ENCODE results near the gene TCF3. TPM values are rescaled to one million over a fixed set of nuclear protein-coding genes. Genes with fewer than 3 reads are reported as not detected.

TCF3 gene
- total and polyA plus RNA-seq, 10 of the 15 experiments (the other 5 are each of a cell fraction or from before 2014, with no cell fraction given): 6.7 to 282 (median 70.7) TPM

DNA sequence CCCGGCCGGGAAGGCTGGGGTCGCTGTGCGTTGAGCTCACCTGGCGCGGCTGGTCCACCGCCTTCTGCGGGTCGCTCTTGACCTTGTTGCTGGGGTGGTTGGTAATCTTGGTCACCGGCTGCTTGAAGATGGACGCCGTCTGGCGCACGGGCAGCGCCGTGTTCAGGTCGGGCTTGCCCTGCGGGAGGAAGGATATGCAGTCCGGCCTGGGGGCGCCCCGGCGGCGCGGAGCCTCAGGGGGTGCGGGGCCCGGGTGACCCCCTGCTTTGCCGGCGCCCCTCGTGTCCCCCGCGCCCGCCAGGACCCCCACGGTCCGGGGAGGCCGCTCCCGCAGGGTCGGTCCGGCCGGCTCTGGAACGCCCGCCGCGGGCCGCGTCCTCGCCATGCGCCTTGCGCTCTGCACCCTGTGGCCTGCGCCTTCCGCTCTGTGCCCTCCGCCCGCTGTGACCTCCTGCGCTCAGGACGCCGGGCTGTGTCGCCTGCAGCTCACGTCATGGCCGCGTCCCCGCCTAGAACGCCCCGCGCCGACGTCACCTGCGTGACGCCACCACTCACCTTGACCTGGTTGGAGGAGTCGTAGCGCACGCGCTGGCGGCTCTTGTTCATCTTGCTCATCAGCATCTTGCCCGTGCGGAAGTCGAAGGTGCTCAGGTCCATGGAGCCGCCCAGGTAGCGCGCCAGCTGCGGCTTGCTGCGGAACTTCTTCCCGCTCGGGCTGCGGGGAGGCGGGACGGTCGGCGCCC lies 67.7 kb downstream of the TCF3 start:
- Histone ChIP-seq H3K4me3 (no peak overlapping the region), H3K79me2 (ENCODE audit: control insufficient read depth, insufficient read depth, low read length) (peaks cover 13% of the 10 kb centered on the region), H3K4me2 (ENCODE audit: control insufficient read depth, insufficient read depth) (no peak overlapping the region), H3K9ac (ENCODE audit: control insufficient read depth, insufficient read depth, low read length) (no peak overlapping the region), H3K36me3 (ENCODE audit: control insufficient read depth in 2 of 2, insufficient read depth in 2 of 2, low read length in 1 of 2) (peaks cover 9 to 17% of the 10 kb centered on the region in 2 experiments), H3K9me3 (replicated peaks; ENCODE audit: control insufficient read depth, insufficient read depth, low read length) (no peaks in the 10 kb centered on the region), H4K20me1 (ENCODE audit: control insufficient read depth, insufficient read depth) (no peaks in the 10 kb centered on the region), H3K4me1 (ENCODE audit: control insufficient read depth, insufficient read depth, low read length) (no peaks in the 10 kb centered on the region), H3K27me3 (replicated peaks in 1 of 2; ENCODE audit: control insufficient read depth in 2 of 2, insufficient read depth in 2 of 2, low read length in 1 of 2) (no peaks in the 10 kb centered on the region), H2AFZ (ENCODE audit: control insufficient read depth, low read depth, low read length) (no peak overlapping the region), H3K27ac (ENCODE audit: control insufficient read depth, insufficient read depth) (no peak overlapping the region)
- ChIA-PET CTCF (no interaction called here), RAD21 (ENCODE audit: unreplicated experiment) (no interaction called here), SMC1A (ENCODE audit: uncharacterized antibody, unreplicated experiment) (no interaction called here), POLR2A (no interaction called here)
- no peak for DNase-seq (ENCODE audit: low read depth, low spot score)
- intact Hi-C loops (cut with micrococcal nuclease; ENCODE audit: unreplicated experiment) (no loop called here), in situ Hi-C loops (cut with MboI) (no loop called here)
- 98% methylated on average over 61 of the region's 87 CpGs for WGBS (ENCODE audit: insufficient coverage, insufficient replicate concordance, low lambda C conversion rate, missing lambda C conversion rate)
- FAIRE-seq: no peak
- TF ChIP-seq POLR2A (IDR thresholded peaks at IDR 0.05; ENCODE audit: low read depth, low read length): peak; percentile 16; the same call in 1 of the 2 replicates
- no peak for TF ChIP-seq CREB1 (IDR thresholded peaks at IDR 0.05; ENCODE audit: low read depth)
- TF ChIP-seq HDAC6 (IDR thresholded peaks at IDR 0.05; ENCODE audit: unreplicated experiment): no peak
- TF ChIP-seq, protein P1, sequence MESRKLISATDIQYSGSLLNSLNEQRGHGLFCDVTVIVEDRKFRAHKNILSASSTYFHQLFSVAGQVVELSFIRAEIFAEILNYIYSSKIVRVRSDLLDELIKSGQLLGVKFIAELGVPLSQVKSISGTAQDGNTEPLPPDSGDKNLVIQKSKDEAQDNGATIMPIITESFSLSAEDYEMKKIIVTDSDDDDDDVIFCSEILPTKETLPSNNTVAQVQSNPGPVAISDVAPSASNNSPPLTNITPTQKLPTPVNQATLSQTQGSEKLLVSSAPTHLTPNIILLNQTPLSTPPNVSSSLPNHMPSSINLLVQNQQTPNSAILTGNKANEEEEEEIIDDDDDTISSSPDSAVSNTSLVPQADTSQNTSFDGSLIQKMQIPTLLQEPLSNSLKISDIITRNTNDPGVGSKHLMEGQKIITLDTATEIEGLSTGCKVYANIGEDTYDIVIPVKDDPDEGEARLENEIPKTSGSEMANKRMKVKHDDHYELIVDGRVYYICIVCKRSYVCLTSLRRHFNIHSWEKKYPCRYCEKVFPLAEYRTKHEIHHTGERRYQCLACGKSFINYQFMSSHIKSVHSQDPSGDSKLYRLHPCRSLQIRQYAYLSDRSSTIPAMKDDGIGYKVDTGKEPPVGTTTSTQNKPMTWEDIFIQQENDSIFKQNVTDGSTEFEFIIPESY (IDR thresholded peaks at IDR 0.05): no peak
- TF ChIP-seq SREBF1 (IDR thresholded peaks at IDR 0.05; ENCODE audit: low read length): no peak
- TF ChIP-seq IKZF2 (IDR thresholded peaks at IDR 0.05): no peak
- TF ChIP-seq USF1 (IDR thresholded peaks at IDR 0.05; ENCODE audit: borderline replicate concordance, extremely low read length, insufficient read depth, low read depth, low read length): no peak
- no peak for TF ChIP-seq FOS (IDR thresholded peaks at IDR 0.05; ENCODE audit: borderline replicate concordance, extremely low read depth, insufficient read length)
- TF ChIP-seq, protein P2, sequence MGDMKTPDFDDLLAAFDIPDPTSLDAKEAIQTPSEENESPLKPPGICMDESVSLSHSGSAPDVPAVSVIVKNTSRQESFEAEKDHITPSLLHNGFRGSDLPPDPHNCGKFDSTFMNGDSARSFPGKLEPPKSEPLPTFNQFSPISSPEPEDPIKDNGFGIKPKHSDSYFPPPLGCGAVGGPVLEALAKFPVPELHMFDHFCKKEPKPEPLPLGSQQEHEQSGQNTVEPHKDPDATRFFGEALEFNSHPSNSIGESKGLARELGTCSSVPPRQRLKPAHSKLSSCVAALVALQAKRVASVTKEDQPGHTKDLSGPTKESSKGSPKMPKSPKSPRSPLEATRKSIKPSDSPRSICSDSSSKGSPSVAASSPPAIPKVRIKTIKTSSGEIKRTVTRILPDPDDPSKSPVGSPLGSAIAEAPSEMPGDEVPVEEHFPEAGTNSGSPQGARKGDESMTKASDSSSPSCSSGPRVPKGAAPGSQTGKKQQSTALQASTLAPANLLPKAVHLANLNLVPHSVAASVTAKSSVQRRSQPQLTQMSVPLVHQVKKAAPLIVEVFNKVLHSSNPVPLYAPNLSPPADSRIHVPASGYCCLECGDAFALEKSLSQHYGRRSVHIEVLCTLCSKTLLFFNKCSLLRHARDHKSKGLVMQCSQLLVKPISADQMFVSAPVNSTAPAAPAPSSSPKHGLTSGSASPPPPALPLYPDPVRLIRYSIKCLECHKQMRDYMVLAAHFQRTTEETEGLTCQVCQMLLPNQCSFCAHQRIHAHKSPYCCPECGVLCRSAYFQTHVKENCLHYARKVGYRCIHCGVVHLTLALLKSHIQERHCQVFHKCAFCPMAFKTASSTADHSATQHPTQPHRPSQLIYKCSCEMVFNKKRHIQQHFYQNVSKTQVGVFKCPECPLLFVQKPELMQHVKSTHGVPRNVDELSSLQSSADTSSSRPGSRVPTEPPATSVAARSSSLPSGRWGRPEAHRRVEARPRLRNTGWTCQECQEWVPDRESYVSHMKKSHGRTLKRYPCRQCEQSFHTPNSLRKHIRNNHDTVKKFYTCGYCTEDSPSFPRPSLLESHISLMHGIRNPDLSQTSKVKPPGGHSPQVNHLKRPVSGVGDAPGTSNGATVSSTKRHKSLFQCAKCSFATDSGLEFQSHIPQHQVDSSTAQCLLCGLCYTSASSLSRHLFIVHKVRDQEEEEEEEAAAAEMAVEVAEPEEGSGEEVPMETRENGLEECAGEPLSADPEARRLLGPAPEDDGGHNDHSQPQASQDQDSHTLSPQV (IDR thresholded peaks at IDR 0.05): no peak
- no TSS peak for BruUV-seq (replicated peaks)
- no peak for ATAC-seq

All from GM12878 (cell line).